GM23338 (cell line): Measurements from ENCODE around the gene TMCO4. TPM values are rescaled to one million over a fixed set of nuclear protein-coding genes. Genes with fewer than 3 reads are reported as not detected.

Experiments
- ATAC-seq: fragments of 200-7000 bp; cut with Tn5 transposase; 3 replicates; pipeline ENCODE4 v1.9.1; 2020
- DNase-seq: peaks from one replicate; pipeline ENCODE4 v3.0.0-alpha.2; 2015; ENCODE audit warnings: low spot score
- H2AFZ ChIP-seq: fragments of 200-600 bp; sonication (generic); 2 replicates; pipeline ENCODE4 v1.8.0; 2016; ENCODE audit warnings: antibody characterized with exemption, mild to moderate bottlenecking, moderate library complexity
- H3F3A ChIP-seq: fragments of 200-600 bp; sonication (generic); replicated peaks from 2 replicates; pipeline ENCODE4 v1.8.0; 2017; ENCODE audit warnings: antibody characterized with exemption, mixed run types, low read depth
- H3K27ac ChIP-seq: fragments of 200-600 bp; sonication (generic); 2 replicates; pipeline ENCODE4 v1.6.1; 2016; ENCODE audit warnings: low read depth
- H3K27me3 ChIP-seq: fragments of 200-600 bp; sonication (generic); 2 replicates; pipeline ENCODE4 v1.8.0; 2016; ENCODE audit warnings: mild to moderate bottlenecking, mixed run types, moderate library complexity; ENCODE audit not compliant: insufficient read depth
- H3K36me3 ChIP-seq: fragments of 200-600 bp; sonication (generic); 2 replicates; pipeline ENCODE4 v1.8.0; 2016; ENCODE audit warnings: mild to moderate bottlenecking; ENCODE audit not compliant: insufficient read depth
- H3K4me1 ChIP-seq: fragments of 200-600 bp; sonication (generic); 2 replicates; pipeline ENCODE4 v1.8.0; 2016; ENCODE audit warnings: mild to moderate bottlenecking, moderate library complexity; ENCODE audit not compliant: insufficient read depth
- H3K4me2 ChIP-seq: fragments of 200-600 bp; sonication (generic); 2 replicates; pipeline ENCODE4 v1.7.1; 2017; ENCODE audit warnings: mixed run types
- H3K4me3 ChIP-seq: fragments of 200-600 bp; sonication (generic); 2 replicates; pipeline ENCODE4 v1.6.1; 2016; ENCODE audit warnings: mixed run types
- H3K79me2 ChIP-seq: fragments of 200-600 bp; sonication (generic); replicated peaks from 2 replicates; pipeline ENCODE4 v1.8.0; 2017; ENCODE audit warnings: mild to moderate bottlenecking; ENCODE audit not compliant: insufficient read depth
- H3K9me2 ChIP-seq: fragments of 200-600 bp; sonication (generic); 2 replicates; pipeline ENCODE4 v1.8.0; 2017; ENCODE audit not compliant: insufficient read depth
- H4K20me1 ChIP-seq: fragments of 200-600 bp; sonication (generic); replicated peaks from 2 replicates; pipeline ENCODE4 v1.8.0; 2017; ENCODE audit warnings: mild to moderate bottlenecking; ENCODE audit not compliant: insufficient read depth
- H3K27ac Mint-ChIP-seq: 2 replicates; pipeline ENCODE4 v1.8.0; 2020; ENCODE audit warnings: inconsistent platforms, mild to moderate bottlenecking, moderate library complexity, mixed read lengths
- H3K27me3 Mint-ChIP-seq: 3 replicates; pipeline ENCODE4 v1.8.0; 2022; ENCODE audit warnings: low read depth, mild to moderate bottlenecking, moderate library complexity, mixed read lengths, inconsistent platforms; ENCODE audit not compliant: insufficient read depth, poor library complexity
- H3K36me3 Mint-ChIP-seq: 3 replicates; pipeline ENCODE4 v1.8.0; 2021; ENCODE audit warnings: low read depth, mild to moderate bottlenecking, inconsistent platforms, moderate library complexity, mixed read lengths
- H3K4me1 Mint-ChIP-seq: 3 replicates; pipeline ENCODE4 v1.8.0; 2020; ENCODE audit warnings: mild to moderate bottlenecking, inconsistent platforms, mixed read lengths
- H3K4me3 Mint-ChIP-seq: 3 replicates; pipeline ENCODE4 v1.8.0; 2021; ENCODE audit warnings: moderate library complexity, mild to moderate bottlenecking, inconsistent platforms, mixed read lengths
- H3K9me3 Mint-ChIP-seq: 3 replicates; pipeline ENCODE4 v1.8.0; 2020; ENCODE audit warnings: moderate library complexity, mild to moderate bottlenecking, inconsistent platforms, mixed read lengths
- CREB1 ChIP-seq: fragments of 250-450 bp; sonication (Bioruptor Pico); IDR thresholded peaks from 2 replicates; pipeline ENCODE4 v1.5.0; 2020; ENCODE audit warnings: low read depth, mild to moderate bottlenecking, moderate library complexity
- CTCF ChIP-seq, 2 experiments: fragments of 200-600 bp in 1 of 2; sonication (generic) in 1 of 2; conservative IDR thresholded peaks; 2 replicates each; pipeline versions ENCODE4 v1.5.1 to v1.6.1; 2016 to 2017; ENCODE audit warnings: antibody characterized with exemption in 2 of 2, low read depth in 2 of 2, mild to moderate bottlenecking in 2 of 2, moderate library complexity in 1 of 2
- ETS1 ChIP-seq: IDR thresholded peaks from 2 replicates; pipeline ENCODE4 v1.6.1; 2016; ENCODE audit warnings: antibody characterized with exemption
- EZH2 ChIP-seq: fragments of 200-600 bp; sonication (generic); IDR thresholded peaks from one replicate; pipeline ENCODE4 v1.8.0; 2017; ENCODE audit warnings: antibody characterized with exemption, mild to moderate bottlenecking, low read depth; ENCODE audit not compliant: unreplicated experiment
- EZH2phosphoT487 ChIP-seq: fragments of 200-600 bp; sonication (generic); IDR thresholded peaks from one replicate; pipeline ENCODE4 v1.8.1; 2018; ENCODE audit warnings: antibody characterized with exemption; ENCODE audit not compliant: unreplicated experiment
- JUNB ChIP-seq: IDR thresholded peaks from one replicate; pipeline ENCODE4 v1.6.1; 2016; ENCODE audit warnings: antibody characterized with exemption; ENCODE audit not compliant: unreplicated experiment
- NANOG ChIP-seq: IDR thresholded peaks from 2 replicates; pipeline ENCODE4 v1.6.1; 2016; ENCODE audit warnings: antibody characterized with exemption, borderline replicate concordance
- POLR2AphosphoS5 ChIP-seq: IDR thresholded peaks from 2 replicates; pipeline ENCODE4 v1.6.1; 2016; ENCODE audit warnings: antibody characterized with exemption, low read depth
- REST ChIP-seq: IDR thresholded peaks from one replicate; pipeline ENCODE4 v1.6.1; 2018; ENCODE audit warnings: antibody characterized with exemption; ENCODE audit not compliant: unreplicated experiment
- STAT1 ChIP-seq: IDR thresholded peaks from one replicate; pipeline ENCODE4 v1.6.1; 2016; ENCODE audit warnings: antibody characterized with exemption; ENCODE audit not compliant: unreplicated experiment
- ZNF114 ChIP-seq: fragments of 250-450 bp; sonication (Bioruptor Pico); IDR thresholded peaks from 2 replicates; pipeline ENCODE4 v1.5.0; 2020; ENCODE audit warnings: mild to moderate bottlenecking, moderate library complexity
- ZNF331 ChIP-seq: fragments of 250-450 bp; sonication (Bioruptor Pico); IDR thresholded peaks from 2 replicates; pipeline ENCODE4 v1.5.0; 2020; ENCODE audit warnings: low read depth, mild to moderate bottlenecking, moderate library complexity
- ZNF462 ChIP-seq: fragments of 250-450 bp; sonication (Bioruptor Pico); IDR thresholded peaks from 2 replicates; pipeline ENCODE4 v1.5.0; 2020; ENCODE audit warnings: mild to moderate bottlenecking, moderate library complexity
- polyA plus RNA-seq: library from polyadenylated mRNA; unstranded; fragments of >200 nt; fragmentation: Nextera tagmentation; extraction: Ambion mirVana; gene quantifications from 2 replicates; pipeline ENCODE4 v1.2.1, GENCODE V29; 2016
- total RNA-seq: library from RNA; depleted of rRNA; stranded (reverse); fragments of >200 nt; shearing (Covaris generic); gene quantifications from 2 replicates; pipeline ENCODE4 v1.2.3, GENCODE V29; 2014

Gene TMCO4
- total and polyA plus RNA-seq, 2 experiments from 2014 or later: 2.6 to 6.9 TPM

GRCh38 chr1:19814681-19815503, 15.2 kb upstream of the TMCO4 start, which contains the start of gene RNF186:
Gene RNF186 (minus strand): TSS chr1:19815283. CDS start chr1:19815101, 182 bp downstream.
- Mint-ChIP-seq H3K27me3 (peaks cover 12% of the 10 kb centered on the region), H3K4me1 (peaks cover 39% of the 10 kb centered on the region), H3K36me3 (no peaks in the 10 kb centered on the region; the same call in 2 of the 3 replicates), H3K9me3 (peaks cover 3% of the 10 kb centered on the region; the same call in 1 of the 3 replicates), H3K4me3 (no peak within 1 kb of the TSS; the same call in 2 of the 3 replicates), H3K27ac (peak within 1 kb of the TSS; percentile 96)
- Histone ChIP-seq H3K4me2 (peak within 1 kb of the TSS; percentile 20), H3K79me2 (no peaks in the 10 kb centered on the region), H3K9me2 (no peaks in the 10 kb centered on the region), H4K20me1 (no peaks in the 10 kb centered on the region), H3K4me3 (0 out of 2 replicates have a peak within 1 kb of the TSS, but pooled peaks have one; percentile 13), H3K27me3 (no peaks in the 10 kb centered on the region), H2AFZ (peak within 1 kb of the TSS; percentile 28), H3K36me3 (no peaks in the 10 kb centered on the region), H3K4me1 (peaks cover 26% of the 10 kb centered on the region), H3F3A (no peaks in the 10 kb centered on the region), H3K27ac (peak within 1 kb of the TSS; percentile 75)
- ATAC-seq (no peak), DNase-seq (no peak)
- TF ChIP-seq ZNF331 (no peak), POLR2AphosphoS5 (no peak), ZNF462 (no peak), ETS1 (no peak), CREB1 (CRISPR knock-in tag) (no peak), REST (no peak), ZNF114 (CRISPR knock-in tag) (no peak), STAT1 (no peak), EZH2 (no peak), NANOG (no peak), CTCF (conservative IDR thresholded peaks at IDR 0.05; ENCODE audit: low read depth in 2 of 2) (no peak), EZH2phosphoT487 (no peak), JUNB (no peak)
